SK-N-SH (cell line): ENCODE data around the gene MAST4. TPM values are rescaled to one million over a fixed set of nuclear protein-coding genes. Genes with fewer than 3 reads are reported as not detected.

Experiments used
- CTCF ChIA-PET: fragments of 300-600, 350-600 bp; formaldehyde crosslinking; extraction: SDS; loops from one replicate; lab custom pipeline; 2021; lab: Yijun Ruan, JAX
- POLR2A ChIA-PET: fragments of 350-600 bp; sonication (Branson Sonifier 250); formaldehyde crosslinking; extraction: SDS; loops from one replicate; lab custom pipeline; 2020; ENCODE audit warnings: antibody characterized with exemption, inconsistent platforms; lab: Yijun Ruan, JAX
- DNase-seq: peaks from one replicate; pipeline ENCODE4 v3.0.0; 2012
- H2AFZ ChIP-seq: fragments of 200-600 bp; sonication (generic); 2 replicates; pipeline ENCODE4 v1.8.1; 2016; ENCODE audit warnings: antibody characterized with exemption, mild to moderate bottlenecking, low read depth
- H3F3A ChIP-seq: fragments of 200-600 bp; sonication (generic); replicated peaks from 2 replicates; pipeline ENCODE3; 2016; ENCODE audit warnings: antibody characterized with exemption, mild to moderate bottlenecking; ENCODE audit not compliant: insufficient read depth
- H3K27ac ChIP-seq, 2 experiments: fragments of 200-500 bp in 1 of 2; fragments of 200-600 bp in 1 of 2; sonication (Bioruptor generic) in 1 of 2; sonication (generic), shearing (Covaris generic) in 1 of 2; 2 replicates each; pipeline versions ENCODE4 v1.5.1 to v1.6.1; 2014 to 2016; ENCODE audit warnings: low read depth in 2 of 2, inconsistent platforms in 1 of 2, low read length in 1 of 2, mild to moderate bottlenecking in 1 of 2, mixed read lengths in 1 of 2
- H3K27me3 ChIP-seq: fragments of 200-600 bp; sonication (generic), shearing (Covaris generic); 2 replicates; pipeline ENCODE4 v1.6.1; 2016; ENCODE audit warnings: mixed run types; ENCODE audit not compliant: insufficient read depth
- H3K36me3 ChIP-seq, 2 experiments: fragments of 200-500 bp in 1 of 2; fragments of 200-600 bp in 1 of 2; sonication (Bioruptor generic) in 1 of 2; sonication (generic) in 1 of 2; replicated peaks in 1 of 2; 2 replicates each; pipeline versions ENCODE3 to v1.5.1; 2014 to 2016; ENCODE audit warnings: low read length in 1 of 2, mild to moderate bottlenecking in 1 of 2; ENCODE audit not compliant: insufficient read depth in 2 of 2, control insufficient read depth in 1 of 2
- H3K4me1 ChIP-seq, 2 experiments: fragments of 200-500 bp in 1 of 2; fragments of 200-600 bp in 1 of 2; sonication (Bioruptor generic) in 1 of 2; sonication (generic), shearing (Covaris generic) in 1 of 2; 2 replicates each; pipeline versions ENCODE4 v1.5.1 to v1.6.1; 2014 to 2016; ENCODE audit warnings: low read depth in 1 of 2, low read length in 1 of 2, mixed run types in 1 of 2; ENCODE audit not compliant: insufficient read depth in 2 of 2, control insufficient read depth in 1 of 2
- H3K4me2 ChIP-seq: fragments of 200-600 bp; sonication (generic), shearing (Covaris generic); 2 replicates; pipeline ENCODE4 v1.6.1; 2017; ENCODE audit warnings: mixed run types
- H3K4me3 ChIP-seq, 2 experiments: fragments of 200-500 bp in 1 of 2; fragments of 200-600 bp in 1 of 2; sonication (Bioruptor generic) in 1 of 2; sonication (generic), shearing (Covaris generic) in 1 of 2; 2 replicates each; pipeline versions ENCODE4 v1.5.1 to v1.8.1; 2014 to 2016; ENCODE audit warnings: low read depth in 2 of 2, inconsistent platforms in 1 of 2, low read length in 1 of 2, mild to moderate bottlenecking in 1 of 2, mixed read lengths in 1 of 2, moderate library complexity in 1 of 2
- H3K79me2 ChIP-seq: fragments of 200-600 bp; sonication (generic); 2 replicates; pipeline ENCODE4 v1.8.1; 2017; ENCODE audit warnings: mild to moderate bottlenecking; ENCODE audit not compliant: insufficient read depth
- H3K9ac ChIP-seq: fragments of 200-600 bp; sonication (generic); 2 replicates; pipeline ENCODE4 v1.6.1; 2017; ENCODE audit warnings: mixed run types
- H3K9me2 ChIP-seq: fragments of 200-600 bp; sonication (generic); 2 replicates; pipeline ENCODE4 v1.6.1; 2017; ENCODE audit warnings: mixed run types
- H3K9me3 ChIP-seq: fragments of 200-600 bp; sonication (generic); 2 replicates; pipeline ENCODE4 v1.6.1; 2017; ENCODE audit warnings: mixed run types, mild to moderate bottlenecking, moderate library complexity
- H4K20me1 ChIP-seq: fragments of 200-600 bp; sonication (generic); 2 replicates; pipeline ENCODE4 v1.6.1; 2017; ENCODE audit warnings: mild to moderate bottlenecking, mixed run types; ENCODE audit not compliant: insufficient read depth
- CHD2 ChIP-seq: fragments of 150-350 bp; IDR thresholded peaks from 2 replicates; pipeline ENCODE4 v1.6.1; 2018; ENCODE audit warnings: low read length; ENCODE audit not compliant: partially characterized antibody
- FOSL2 ChIP-seq: IDR thresholded peaks from 2 replicates; pipeline ENCODE4 v1.4.0; 2012; ENCODE audit warnings: low read depth, mild to moderate bottlenecking, moderate library complexity, borderline replicate concordance
- FOXJ3 ChIP-seq: sonication (generic); formaldehyde crosslinking; IDR thresholded peaks from 2 replicates; pipeline ENCODE4 v1.5.1; 2020; ENCODE audit warnings: mild to moderate bottlenecking, missing genetic modification reagents
- GABPA ChIP-seq: IDR thresholded peaks from 2 replicates; pipeline ENCODE4 v1.4.0; 2012; ENCODE audit warnings: low read depth, mild to moderate bottlenecking
- JUND ChIP-seq: IDR thresholded peaks from 2 replicates; pipeline ENCODE4 v1.4.0; 2012
- MEF2A ChIP-seq: IDR thresholded peaks from 2 replicates; pipeline ENCODE4 v1.4.0; 2012; ENCODE audit warnings: low read depth, borderline replicate concordance
- NRF1 ChIP-seq: IDR thresholded peaks from 2 replicates; pipeline ENCODE4 v1.6.1; 2012; ENCODE audit warnings: low read depth, mild to moderate bottlenecking, low read length
- POLR2AphosphoS5 ChIP-seq: IDR thresholded peaks from 2 replicates; pipeline ENCODE4 v1.6.1; 2012; ENCODE audit warnings: low read depth, low read length
- RCOR1 ChIP-seq: fragments of 150-350 bp; IDR thresholded peaks from 2 replicates; pipeline ENCODE4 v1.6.1; 2017; ENCODE audit warnings: antibody characterized with exemption, low read length
- RXRA ChIP-seq: IDR thresholded peaks from 2 replicates; pipeline ENCODE4 v1.4.0; 2012; ENCODE audit warnings: low read depth, mild to moderate bottlenecking, borderline replicate concordance
- SMC3 ChIP-seq: IDR thresholded peaks from 2 replicates; pipeline ENCODE4 v1.6.1; 2012; ENCODE audit warnings: low read depth, low read length, improper control_type of control experiment
- TAF1 ChIP-seq: IDR thresholded peaks from 2 replicates; pipeline ENCODE4 v1.6.1; 2012; ENCODE audit warnings: low read depth, mild to moderate bottlenecking, low read length, moderate library complexity, borderline replicate concordance
- TCF12 ChIP-seq: IDR thresholded peaks from 2 replicates; pipeline ENCODE4 v1.4.0; 2012
- WGBS: methylation state at CpG from one replicate; pipeline ENCODE4 v1.1.6; 2017; ENCODE audit warnings: low lambda C conversion rate; 5-methylcytosine and 5-hydroxymethylcytosine counted together
- polyA plus RNA-seq, 3 experiments: library from polyadenylated mRNA; depleted of rRNA; stranded (reverse); fragments of >200 nt; gene quantifications; 2 replicates each; pipeline ENCODE4 v1.2.3, GENCODE V29; 2012
- TF ChIP-seq, protein P1 (sequence below): IDR thresholded peaks from 2 replicates; pipeline ENCODE4 v1.4.0; 2012; ENCODE audit warnings: low read depth, borderline replicate concordance
- TF ChIP-seq, protein P2 (sequence below): fragments of 150-350 bp; IDR thresholded peaks from 2 replicates; pipeline ENCODE4 v1.6.1; 2016; ENCODE audit warnings: mild to moderate bottlenecking, low read depth, low read length
- TF ChIP-seq, protein P3 (sequence below): IDR thresholded peaks from 2 replicates; pipeline ENCODE4 v1.4.0; 2012; ENCODE audit warnings: low read depth, borderline replicate concordance
- TF ChIP-seq, protein P4 (sequence below): IDR thresholded peaks from 2 replicates; pipeline ENCODE4 v1.4.0; 2012; ENCODE audit warnings: low read depth

Gene MAST4
- polyA plus RNA-seq, 1 of the 3 experiments (the other 2 are of a cell fraction) = 2.2 TPM

DNA sequence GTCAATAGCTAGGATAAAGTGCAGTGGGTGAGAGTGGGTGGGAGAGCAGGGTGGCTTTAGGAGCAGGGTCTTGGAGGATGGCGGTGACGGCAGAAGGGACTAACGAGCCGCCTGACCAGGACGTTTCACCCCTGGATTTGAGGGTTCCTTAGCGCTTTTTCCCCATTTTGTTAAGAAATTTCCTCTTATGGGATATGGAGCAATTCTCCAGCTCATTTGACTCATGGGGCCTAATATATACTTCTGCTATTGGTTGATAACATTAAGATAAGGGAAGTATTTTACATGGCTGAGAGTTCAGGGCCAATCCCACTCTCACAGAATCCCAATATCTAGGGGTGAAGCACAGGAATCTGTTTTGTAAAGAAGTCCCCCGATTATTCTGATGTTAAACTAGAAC, 582.8 kb downstream of the MAST4 start:
- Histone ChIP-seq H4K20me1 (no peaks in the 10 kb centered on the region), H3K4me3 (no peak overlapping the region), H3K4me2 (no peak overlapping the region), H3K27ac (no peak overlapping the region), H3K27me3 (no peaks in the 10 kb centered on the region), H3F3A (no peaks in the 10 kb centered on the region), H2AFZ (no peak overlapping the region), H3K9ac (no peak overlapping the region), H3K36me3 (no peaks in the 10 kb centered on the region), H3K4me1 (no peaks in the 10 kb centered on the region; a peak in 2 of 4 replicates), H3K79me2 (no peaks in the 10 kb centered on the region), H3K9me3 (no peaks in the 10 kb centered on the region), H3K9me2 (no peaks in the 10 kb centered on the region)
- ChIA-PET CTCF (interaction anchor here (1.8 to 2.2 kb wide), 2 partner anchors 22 to 30 kb away, joined by 7 to 8 read pairs; no protein-coding TSS in a partner anchor), POLR2A (no interaction called here)
- no peak for DNase-seq
- 84% methylated on average over 7 of the region's 7 CpGs for WGBS
- no peak for TF ChIP-seq TAF1
- TF ChIP-seq FOXJ3 (CRISPR knock-in tag) = no peak
- no peak for TF ChIP-seq GABPA
- TF ChIP-seq POLR2AphosphoS5 = no peak
- no peak for TF ChIP-seq RCOR1
- TF ChIP-seq FOSL2 = no peak
- TF ChIP-seq, protein P1, sequence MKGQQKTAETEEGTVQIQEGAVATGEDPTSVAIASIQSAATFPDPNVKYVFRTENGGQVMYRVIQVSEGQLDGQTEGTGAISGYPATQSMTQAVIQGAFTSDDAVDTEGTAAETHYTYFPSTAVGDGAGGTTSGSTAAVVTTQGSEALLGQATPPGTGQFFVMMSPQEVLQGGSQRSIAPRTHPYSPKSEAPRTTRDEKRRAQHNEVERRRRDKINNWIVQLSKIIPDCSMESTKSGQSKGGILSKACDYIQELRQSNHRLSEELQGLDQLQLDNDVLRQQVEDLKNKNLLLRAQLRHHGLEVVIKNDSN = no peak
- TF ChIP-seq, protein P2, sequence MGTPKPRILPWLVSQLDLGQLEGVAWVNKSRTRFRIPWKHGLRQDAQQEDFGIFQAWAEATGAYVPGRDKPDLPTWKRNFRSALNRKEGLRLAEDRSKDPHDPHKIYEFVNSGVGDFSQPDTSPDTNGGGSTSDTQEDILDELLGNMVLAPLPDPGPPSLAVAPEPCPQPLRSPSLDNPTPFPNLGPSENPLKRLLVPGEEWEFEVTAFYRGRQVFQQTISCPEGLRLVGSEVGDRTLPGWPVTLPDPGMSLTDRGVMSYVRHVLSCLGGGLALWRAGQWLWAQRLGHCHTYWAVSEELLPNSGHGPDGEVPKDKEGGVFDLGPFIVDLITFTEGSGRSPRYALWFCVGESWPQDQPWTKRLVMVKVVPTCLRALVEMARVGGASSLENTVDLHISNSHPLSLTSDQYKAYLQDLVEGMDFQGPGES = no peak
- TF ChIP-seq SMC3 = no peak
- TF ChIP-seq MEF2A = no peak
- no peak for TF ChIP-seq CHD2
- TF ChIP-seq TCF12 = no peak
- no peak for TF ChIP-seq NRF1
- TF ChIP-seq JUND = no peak
- TF ChIP-seq, protein P3, sequence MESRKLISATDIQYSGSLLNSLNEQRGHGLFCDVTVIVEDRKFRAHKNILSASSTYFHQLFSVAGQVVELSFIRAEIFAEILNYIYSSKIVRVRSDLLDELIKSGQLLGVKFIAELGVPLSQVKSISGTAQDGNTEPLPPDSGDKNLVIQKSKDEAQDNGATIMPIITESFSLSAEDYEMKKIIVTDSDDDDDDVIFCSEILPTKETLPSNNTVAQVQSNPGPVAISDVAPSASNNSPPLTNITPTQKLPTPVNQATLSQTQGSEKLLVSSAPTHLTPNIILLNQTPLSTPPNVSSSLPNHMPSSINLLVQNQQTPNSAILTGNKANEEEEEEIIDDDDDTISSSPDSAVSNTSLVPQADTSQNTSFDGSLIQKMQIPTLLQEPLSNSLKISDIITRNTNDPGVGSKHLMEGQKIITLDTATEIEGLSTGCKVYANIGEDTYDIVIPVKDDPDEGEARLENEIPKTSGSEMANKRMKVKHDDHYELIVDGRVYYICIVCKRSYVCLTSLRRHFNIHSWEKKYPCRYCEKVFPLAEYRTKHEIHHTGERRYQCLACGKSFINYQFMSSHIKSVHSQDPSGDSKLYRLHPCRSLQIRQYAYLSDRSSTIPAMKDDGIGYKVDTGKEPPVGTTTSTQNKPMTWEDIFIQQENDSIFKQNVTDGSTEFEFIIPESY = no peak
- TF ChIP-seq, protein P4, sequence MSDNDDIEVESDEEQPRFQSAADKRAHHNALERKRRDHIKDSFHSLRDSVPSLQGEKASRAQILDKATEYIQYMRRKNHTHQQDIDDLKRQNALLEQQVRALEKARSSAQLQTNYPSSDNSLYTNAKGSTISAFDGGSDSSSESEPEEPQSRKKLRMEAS = no peak
- no peak for TF ChIP-seq RXRA
